Neuron (in vitro differentiated cells): Measurements from ENCODE around the gene APOL4.
"Not testable (repeated sequence)": the region's sequence is repeated elsewhere in the genome, so short reads cannot be mapped to it uniquely, and the experiment has no call there.

Experiments
- H2AFZ ChIP-seq: one replicate; pipeline ENCODE4 v1.6.1; 2013; ENCODE audit warnings: low read depth, mild to moderate bottlenecking, inconsistent platforms, low read length, moderate library complexity
- H3K27me3 ChIP-seq: one replicate; pipeline ENCODE4 v1.6.1; 2013; ENCODE audit warnings: low read length; ENCODE audit not compliant: insufficient read depth
- H3K36me3 ChIP-seq: one replicate; pipeline ENCODE4 v1.6.1; 2013; ENCODE audit warnings: low read length; ENCODE audit not compliant: insufficient read depth
- H3K4me1 ChIP-seq: one replicate; pipeline ENCODE4 v1.6.1; 2013; ENCODE audit warnings: low read length; ENCODE audit not compliant: insufficient read depth
- H3K4me3 ChIP-seq: 2 replicates; pipeline ENCODE4 v1.5.1; 2013; ENCODE audit warnings: mild to moderate bottlenecking, low read length, moderate library complexity
- H3K9me3 ChIP-seq: one replicate; pipeline ENCODE4 v1.6.1; 2013; ENCODE audit warnings: low read length

The APOL4 gene

GRCh38 chr22:36197514-36198146 is 4.0 kb downstream of the APOL4 start:
- H3K9me3 ChIP-seq: no peaks in the 10 kb centered on the region
- H3K27me3 ChIP-seq: no peaks in the 10 kb centered on the region
- H3K36me3 ChIP-seq: no peaks in the 10 kb centered on the region
- H2AFZ ChIP-seq: peak overlapping the region; percentile 64
- peak overlapping the region; percentile 19 for H3K4me3 ChIP-seq
- peaks cover 29% of the 10 kb centered on the region for H3K4me1 ChIP-seq

- Histone ChIP-seq H3K27me3 (no peaks in the 10 kb centered on the region), H2AFZ (peak overlapping the region; percentile 64), H3K9me3 (no peaks in the 10 kb centered on the region), H3K36me3 (no peaks in the 10 kb centered on the region), H3K4me1 (peaks cover 29% of the 10 kb centered on the region), H3K4me3 (peak overlapping the region; percentile 36)
These were observed 4.6 kb downstream of the APOL4 start for GRCh38 chr22:36197065-36197440.

GRCh38 chr22:36196254-36197064 is 5.2 kb downstream of the APOL4 start:
- Histone ChIP-seq H3K36me3 (no peaks in the 10 kb centered on the region), H3K4me3 (peak overlapping the region; percentile 36), H2AFZ (peak overlapping the region; percentile 64), H3K9me3 (no peaks in the 10 kb centered on the region), H3K27me3 (no peaks in the 10 kb centered on the region), H3K4me1 (peaks cover 29% of the 10 kb centered on the region)

GRCh38 chr22:36194971-36195370 is 6.6 kb downstream of the APOL4 start:
- H3K4me1 ChIP-seq: peaks cover 29% of the 10 kb centered on the region

GRCh38 chr22:36194385-36194784 is 7.2 kb downstream of the APOL4 start:
- no peak overlapping the region for H2AFZ ChIP-seq
- no peaks in the 10 kb centered on the region for H3K36me3 ChIP-seq
- no peak overlapping the region for H3K4me3 ChIP-seq
- H3K27me3 ChIP-seq: no peaks in the 10 kb centered on the region
- H3K4me1 ChIP-seq: peaks cover 29% of the 10 kb centered on the region
- no peaks in the 10 kb centered on the region for H3K9me3 ChIP-seq

More at GRCh38 chr22:36194971-36195370, 6.6 kb downstream of the APOL4 start:
- no peaks in the 10 kb centered on the region for H3K36me3 ChIP-seq
- no peaks in the 10 kb centered on the region for H3K27me3 ChIP-seq
- no peak overlapping the region for H2AFZ ChIP-seq
- no peaks in the 10 kb centered on the region for H3K9me3 ChIP-seq
- H3K4me3 ChIP-seq: no peak overlapping the region

GRCh38 chr22:36193577-36193976 is 8.0 kb downstream of the APOL4 start:
- Histone ChIP-seq H3K4me1 (peaks cover 24% of the 10 kb centered on the region), H3K9me3 (no peaks in the 10 kb centered on the region), H3K27me3 (no peaks in the 10 kb centered on the region), H3K4me3 (no peak overlapping the region), H2AFZ (no peak overlapping the region), H3K36me3 (no peaks in the 10 kb centered on the region)

GRCh38 chr22:36193171-36193570 is 8.4 kb downstream of the APOL4 start:
- Histone ChIP-seq H3K4me3 (no peak overlapping the region), H3K9me3 (no peaks in the 10 kb centered on the region), H3K36me3 (no peaks in the 10 kb centered on the region), H3K27me3 (no peaks in the 10 kb centered on the region), H2AFZ (no peak overlapping the region), H3K4me1 (peaks cover 22% of the 10 kb centered on the region)

- Histone ChIP-seq H2AFZ (no peak overlapping the region), H3K27me3 (no peaks in the 10 kb centered on the region), H3K4me3 (no peak overlapping the region), H3K36me3 (no peaks in the 10 kb centered on the region), H3K4me1 (peaks cover 15% of the 10 kb centered on the region), H3K9me3 (no peaks in the 10 kb centered on the region)
These were observed 9.1 kb downstream of the APOL4 start for GRCh38 chr22:36192542-36192941.

GRCh38 chr22:36191106-36191836 is 10.3 kb downstream of the APOL4 start:
- peaks cover 6% of the 10 kb centered on the region for H3K4me1 ChIP-seq
- H3K36me3 ChIP-seq: no peaks in the 10 kb centered on the region
- no peak overlapping the region for H3K4me3 ChIP-seq
- H3K27me3 ChIP-seq: no peaks in the 10 kb centered on the region
- no peaks in the 10 kb centered on the region for H3K9me3 ChIP-seq
- H2AFZ ChIP-seq: no peak overlapping the region

GRCh38 chr22:36187862-36188261 is 13.7 kb downstream of the APOL4 start:
- H3K27me3 ChIP-seq, H3K4me1 ChIP-seq, H3K9me3 ChIP-seq, H3K4me3 ChIP-seq, H2AFZ ChIP-seq, H3K36me3 ChIP-seq: not testable (repeated sequence)

- no peak overlapping the region for H3K4me3 ChIP-seq
- H3K36me3 ChIP-seq: no peaks in the 10 kb centered on the region
- H3K9me3 ChIP-seq: no peaks in the 10 kb centered on the region
- no peak overlapping the region for H2AFZ ChIP-seq
- no peaks in the 10 kb centered on the region for H3K4me1 ChIP-seq
- peaks cover 9% of the 10 kb centered on the region for H3K27me3 ChIP-seq
These were observed 15.6 kb downstream of the APOL4 start for GRCh38 chr22:36185828-36186624.

- no peak overlapping the region for H2AFZ ChIP-seq
- H3K4me3 ChIP-seq: no peak overlapping the region
- no peaks in the 10 kb centered on the region for H3K36me3 ChIP-seq
- peaks cover 9% of the 10 kb centered on the region for H3K27me3 ChIP-seq
- H3K4me1 ChIP-seq: no peaks in the 10 kb centered on the region
- H3K9me3 ChIP-seq: no peaks in the 10 kb centered on the region
These were observed 17.1 kb downstream of the APOL4 start for GRCh38 chr22:36184433-36185025.
